ENCODE data around the gene TUBB1. TPM values are rescaled to one million over a fixed set of nuclear protein-coding genes. Genes with fewer than 3 reads are reported as not detected.
"Not testable (repeated sequence)": the region's sequence is repeated elsewhere in the genome, so short reads cannot be mapped to it uniquely, and the experiment has no call there.

The TUBB1 gene
- polyA plus RNA-seq, 1 donor: 0.68 TPM

DNA sequence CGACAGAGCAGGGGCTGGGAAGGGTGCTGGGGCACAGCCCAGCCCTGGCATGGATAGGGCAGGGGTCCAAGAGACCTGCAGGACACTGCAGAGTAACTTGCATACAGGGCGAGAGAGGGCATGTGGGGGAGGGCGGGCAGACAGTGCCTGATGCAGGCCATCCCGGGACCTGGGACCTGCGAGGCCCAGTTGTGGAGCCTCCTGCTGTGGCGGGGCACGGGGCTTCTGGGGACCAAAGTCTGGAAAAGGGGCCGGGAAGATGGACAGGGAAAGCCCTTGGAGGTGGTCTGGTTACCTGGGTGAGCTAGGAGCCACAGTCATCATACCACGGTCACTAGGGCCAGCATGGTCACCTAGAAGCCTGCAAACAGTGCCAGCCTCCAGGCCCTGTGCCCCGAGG lies 412 bp upstream of the TUBB1 start:
- DNase-seq (ENCODE audit: low read depth): no peak

GRCh38 chr20:59020938-59021551 lies 1.8 kb downstream of the TUBB1 start:
- no peak for DNase-seq (ENCODE audit: low read depth)

DNA sequence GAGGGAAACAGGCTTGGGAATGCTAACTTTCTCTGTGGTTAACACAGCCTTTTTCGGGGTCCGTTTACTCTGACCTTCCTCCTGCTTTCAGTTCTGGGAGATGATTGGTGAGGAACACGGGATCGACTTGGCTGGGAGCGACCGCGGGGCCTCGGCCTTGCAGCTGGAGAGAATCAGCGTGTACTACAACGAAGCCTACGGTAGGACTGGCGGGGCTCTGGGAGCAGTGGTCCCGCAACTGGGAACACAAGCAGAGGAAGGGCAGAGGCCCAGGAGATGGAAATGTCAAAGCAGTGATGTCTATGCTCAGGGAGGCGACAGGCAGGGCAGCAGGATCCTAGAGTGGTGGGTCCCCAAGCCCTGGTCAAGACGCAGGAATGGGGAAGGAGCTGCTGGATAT lies 3.5 kb downstream of the TUBB1 start:
- no peak for DNase-seq (ENCODE audit: low read depth)

GRCh38 chr20:59023616-59024015 lies 4.4 kb downstream of the TUBB1 start:
- no peak for DNase-seq (ENCODE audit: low read depth)

DNA sequence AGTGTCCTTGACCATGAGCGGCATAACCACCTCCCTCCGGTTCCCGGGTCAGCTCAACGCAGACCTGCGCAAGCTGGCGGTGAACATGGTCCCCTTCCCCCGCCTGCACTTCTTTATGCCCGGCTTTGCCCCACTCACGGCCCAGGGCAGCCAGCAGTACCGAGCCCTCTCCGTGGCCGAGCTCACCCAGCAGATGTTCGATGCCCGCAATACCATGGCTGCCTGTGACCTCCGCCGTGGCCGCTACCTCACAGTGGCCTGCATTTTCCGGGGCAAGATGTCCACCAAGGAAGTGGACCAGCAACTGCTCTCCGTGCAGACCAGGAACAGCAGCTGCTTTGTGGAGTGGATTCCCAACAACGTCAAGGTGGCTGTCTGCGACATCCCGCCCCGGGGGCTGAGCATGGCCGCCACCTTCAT lies 4.9 kb downstream of the TUBB1 start:
- no peak for DNase-seq (ENCODE audit: low read depth)

DNA sequence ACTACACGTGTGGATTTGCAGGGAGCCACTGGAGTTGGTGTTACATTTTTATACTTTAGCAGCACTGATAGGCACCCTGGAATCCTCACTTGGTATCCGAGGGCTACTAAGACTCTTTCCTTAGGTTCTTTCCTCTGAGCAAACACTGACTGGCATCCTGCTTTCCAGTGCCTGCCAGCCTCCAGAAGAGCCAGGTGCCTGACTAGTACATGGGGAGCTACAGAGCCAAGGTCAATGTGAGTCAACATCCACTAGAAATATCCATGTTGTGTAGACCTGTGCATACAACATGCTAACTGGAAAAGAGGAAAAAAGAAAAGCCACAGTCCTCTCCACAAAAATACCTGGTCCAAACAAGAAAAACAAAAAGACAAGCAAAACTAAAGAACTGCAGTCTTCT lies 5.9 kb downstream of the TUBB1 start:
- no peak for DNase-seq (ENCODE audit: low read depth)

DNA sequence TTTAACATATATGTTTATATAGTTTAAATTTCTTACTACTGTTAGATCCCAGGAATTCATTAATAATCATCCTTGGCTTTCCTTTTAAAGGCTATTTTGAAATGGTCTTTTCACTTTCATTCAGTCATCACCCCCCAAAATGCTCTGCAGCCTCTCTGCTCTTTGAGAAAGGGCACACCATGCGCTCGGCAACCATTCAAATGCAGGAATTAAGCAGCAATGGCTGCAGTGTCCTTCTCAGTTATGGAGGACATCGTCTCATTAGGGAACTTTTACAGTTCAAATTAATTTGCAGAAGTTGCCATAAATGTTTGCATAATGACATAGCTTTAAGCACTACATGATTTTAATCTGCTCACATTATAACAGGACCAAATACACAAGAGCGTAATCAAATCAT lies 6.3 kb downstream of the TUBB1 start:
- no peak for DNase-seq (ENCODE audit: low read depth)

DNA sequence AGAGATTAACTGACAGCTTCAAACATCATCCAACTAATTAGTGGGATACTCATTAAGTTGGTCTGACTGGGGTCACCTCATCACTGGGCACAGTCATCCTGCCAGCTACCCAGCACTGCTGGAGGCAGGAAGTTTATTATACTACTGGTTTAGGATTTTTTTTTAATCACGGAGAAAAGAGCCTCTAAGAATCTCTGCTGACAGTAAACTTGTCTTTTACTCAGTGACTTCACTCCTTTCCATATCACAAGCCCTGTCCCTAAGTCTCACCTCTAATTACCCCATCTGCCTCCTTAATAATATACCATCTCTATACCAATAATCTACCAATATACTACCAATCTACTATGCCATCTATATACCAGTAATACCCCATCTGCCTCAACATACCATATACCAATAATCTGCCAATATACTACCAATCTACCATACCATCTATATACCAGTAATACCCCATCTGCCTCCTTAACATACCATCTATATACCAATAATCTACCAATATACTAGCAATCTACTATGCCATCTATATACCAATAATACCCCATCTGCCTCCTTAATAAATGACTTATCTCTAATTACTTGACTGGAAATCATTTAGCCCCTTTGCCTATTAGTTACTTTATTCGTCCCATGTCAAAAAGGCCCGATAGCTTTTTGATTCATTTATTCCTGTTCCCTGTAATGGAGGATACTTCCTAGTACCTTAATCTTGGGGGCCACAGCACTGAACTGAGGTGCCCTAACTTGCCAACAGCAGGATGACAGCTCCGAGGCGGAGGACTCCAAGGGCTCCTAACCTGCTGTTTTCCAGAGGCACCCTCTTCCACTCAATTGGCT lies 7.9 kb downstream of the TUBB1 start:
- DNase-seq (ENCODE audit: low read depth): no peak

DNA sequence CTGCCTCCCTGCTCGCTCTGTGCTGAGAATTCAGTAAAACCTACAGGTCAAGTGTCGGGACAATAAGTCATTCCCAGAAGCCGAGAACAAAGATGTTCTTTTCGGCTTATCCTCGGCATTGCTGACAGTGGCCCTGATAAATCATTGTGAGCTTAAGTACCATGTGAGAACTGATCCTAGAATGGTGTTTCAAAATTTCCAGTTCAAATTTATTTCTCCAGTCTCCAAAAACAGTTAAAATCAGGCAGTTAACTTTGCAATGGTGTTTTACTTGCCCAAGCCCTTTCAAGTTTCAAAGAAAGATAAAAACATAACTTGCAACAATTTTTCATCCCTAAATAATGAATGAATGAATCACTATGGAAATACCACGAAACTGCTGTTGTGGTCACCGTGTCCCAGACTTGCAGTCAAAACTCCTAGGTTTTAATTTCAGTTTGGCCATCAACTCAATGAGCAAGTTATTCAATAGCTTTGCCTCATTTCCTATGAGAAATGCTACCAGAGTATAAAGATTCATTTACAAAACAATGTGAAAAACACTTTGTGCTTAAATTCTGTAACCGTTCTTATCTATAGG lies 8.6 kb downstream of the TUBB1 start:
- DNase-seq (ENCODE audit: low read depth): no peak

DNA sequence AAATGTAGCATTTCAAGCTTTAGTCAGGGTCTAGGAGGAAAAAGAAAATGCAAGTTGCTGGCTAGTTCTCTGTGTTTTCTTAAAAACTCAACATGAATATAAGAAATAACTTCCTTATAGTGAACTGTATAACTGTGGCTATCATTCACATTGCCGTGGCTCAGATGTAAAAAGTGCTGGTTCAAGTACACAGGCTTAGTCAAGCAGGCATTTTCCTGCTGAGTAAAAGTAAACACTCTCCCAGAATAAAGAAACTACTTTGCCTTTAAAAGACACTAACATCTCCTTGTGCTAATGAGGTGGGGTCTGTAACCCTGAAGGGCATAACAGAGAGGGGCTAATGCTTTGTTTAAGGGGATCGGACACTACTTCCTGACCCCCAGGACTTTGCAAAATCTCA lies 9.6 kb downstream of the TUBB1 start:
- DNase-seq (ENCODE audit: low read depth): no peak

- DNase-seq (ENCODE audit: low read depth): no peak
These were observed 11.8 kb downstream of the TUBB1 start for GRCh38 chr20:59030911-59031563.

DNA sequence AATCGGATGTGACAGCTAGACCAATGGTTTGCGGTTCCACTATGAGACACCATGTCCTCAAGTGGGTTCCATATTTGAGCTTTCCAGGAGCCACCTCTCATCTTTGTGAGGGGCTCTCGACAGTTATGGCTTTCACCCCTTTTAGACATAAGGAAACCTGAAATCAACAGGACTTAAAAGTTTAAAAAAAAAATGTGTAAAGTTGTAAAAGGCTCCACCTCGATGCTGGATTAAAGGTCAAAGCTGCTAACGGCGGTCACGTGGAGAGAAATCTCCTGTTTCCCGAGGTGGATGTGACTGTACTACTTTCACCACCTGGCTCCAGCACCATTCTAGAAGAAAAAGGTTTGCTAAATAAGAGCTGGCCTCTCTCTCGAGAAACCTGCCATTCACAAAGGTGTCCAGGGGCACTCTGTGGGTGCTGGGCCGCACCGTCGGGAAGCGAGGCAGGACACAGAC lies 12.4 kb downstream of the TUBB1 start:
- DNase-seq (ENCODE audit: low read depth): no peak

GRCh38 chr20:59032023-59032712 lies 12.9 kb downstream of the TUBB1 start, which contains the start of gene ATP5F1E:
Gene ATP5F1E, minus strand, starts transcription at chr20:59032335. Its CDS starts 84 bp downstream, at chr20:59032251.
- peak; percentile 66 for DNase-seq (ENCODE audit: low read depth)

DNA sequence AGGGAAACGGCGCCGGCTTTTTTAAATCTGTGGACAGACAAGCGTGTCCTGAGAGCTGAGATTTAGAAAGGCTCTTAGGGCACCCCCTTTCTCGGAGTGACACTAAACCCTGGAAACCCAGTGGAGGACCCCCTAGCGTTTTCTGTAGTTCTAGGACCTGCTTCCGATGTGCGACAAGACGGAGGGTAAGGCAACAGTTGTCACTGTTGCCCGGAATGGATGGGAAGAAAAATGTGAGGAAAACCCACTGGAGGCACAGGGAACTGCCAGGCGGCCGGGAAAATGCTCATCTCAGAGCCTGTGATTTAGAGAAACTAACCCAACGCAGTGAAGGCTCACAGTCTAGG lies 13.5 kb downstream of the TUBB1 start:
- no peak for DNase-seq (ENCODE audit: low read depth)

- DNase-seq (ENCODE audit: low read depth): no peak
These were observed 13.9 kb downstream of the TUBB1 start for GRCh38 chr20:59033093-59033492.

GRCh38 chr20:59033616-59034165 lies 14.5 kb downstream of the TUBB1 start:
- no peak for DNase-seq (ENCODE audit: low read depth)

DNA sequence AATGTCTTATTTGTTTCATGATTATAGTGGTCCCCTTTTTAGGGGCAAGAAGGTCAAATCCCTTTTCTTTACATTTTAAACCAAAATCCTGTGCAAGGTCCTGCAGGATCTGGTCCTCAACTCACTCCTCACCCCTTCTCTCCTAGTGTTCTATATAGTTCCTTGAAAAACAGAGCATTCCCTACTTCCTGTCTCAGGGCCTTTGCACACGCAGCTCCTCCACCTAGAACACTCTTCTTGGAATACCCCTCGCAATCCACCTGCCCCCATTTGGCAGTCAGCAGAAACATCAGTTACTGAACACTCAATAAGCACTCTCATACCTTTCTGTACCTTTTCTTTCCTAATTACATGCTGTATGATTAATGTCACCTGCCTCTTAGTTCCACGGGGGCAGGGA lies 16.2 kb downstream of the TUBB1 start:
- DNase-seq (ENCODE audit: low read depth): no peak

DNA sequence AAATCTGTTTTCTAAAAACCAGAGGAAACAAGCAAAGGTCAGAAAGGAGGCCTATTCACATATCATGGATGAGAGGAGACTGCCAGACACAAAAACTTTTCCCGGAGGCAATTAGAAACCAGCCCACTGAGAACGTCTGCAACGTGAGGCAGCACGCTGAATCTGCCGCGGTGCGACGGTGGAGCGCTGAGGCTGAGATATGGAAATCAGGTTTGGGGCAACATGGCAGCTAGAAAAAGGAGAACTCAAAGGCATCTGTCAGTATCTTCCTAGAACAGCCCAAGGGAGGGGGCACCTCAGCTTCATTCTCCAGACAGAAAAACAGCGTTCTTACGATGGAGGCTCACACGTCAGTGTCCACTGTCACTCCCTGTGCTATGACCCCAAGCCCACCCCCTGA lies 18.2 kb downstream of the TUBB1 start:
- no peak for DNase-seq (ENCODE audit: low read depth)

DNA sequence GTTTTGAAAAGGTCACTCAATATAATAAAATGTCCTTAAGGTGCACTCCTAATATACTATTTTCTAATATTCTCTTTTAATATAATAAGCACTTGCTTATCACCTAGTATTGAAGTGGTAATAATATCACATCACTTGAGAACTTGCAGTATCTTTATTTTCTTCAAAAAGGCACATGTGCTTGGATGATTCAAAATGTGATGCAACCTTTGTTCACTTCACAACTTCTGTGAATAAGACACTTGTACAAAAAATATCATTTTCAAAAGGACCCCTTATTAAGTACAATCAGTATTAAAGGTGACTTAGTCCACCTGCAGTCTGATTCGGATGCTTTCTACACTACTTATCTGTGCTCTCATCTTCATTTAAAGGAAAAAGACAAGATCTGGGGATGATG lies 20.0 kb downstream of the TUBB1 start:
- DNase-seq (ENCODE audit: low read depth): no peak

DNA sequence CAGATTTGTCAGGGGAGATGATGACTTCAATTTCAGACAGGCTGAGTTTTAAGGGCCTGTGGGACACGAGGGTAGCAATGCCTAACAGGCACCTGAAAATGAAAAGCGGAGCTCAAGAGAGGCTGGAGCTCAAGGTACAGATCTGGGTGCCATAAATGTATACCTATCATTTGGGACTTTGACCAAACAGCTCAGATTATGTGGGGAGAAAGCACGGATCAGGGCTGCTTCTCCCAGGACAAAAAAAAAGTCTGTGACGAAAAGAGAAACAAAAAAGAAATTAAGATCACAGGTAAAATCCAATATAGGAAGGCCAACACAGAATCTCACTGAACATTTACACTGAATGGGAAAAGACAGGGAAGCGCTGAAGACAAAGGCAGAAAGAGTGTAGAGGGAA lies 21.4 kb downstream of the TUBB1 start:
- DNase-seq (ENCODE audit: low read depth): no peak

GRCh38 chr20:59041487-59041886 lies 22.3 kb downstream of the TUBB1 start:
- DNase-seq (ENCODE audit: low read depth): not testable (repeated sequence)

Data from forelimb muscle (tissue), 1 donor.